LoVo (cell line): Measurements from ENCODE around the gene ALDH3B1.
"Not testable (repeated sequence)": the region's sequence is repeated elsewhere in the genome, so short reads cannot be mapped to it uniquely, and the experiment has no call there.

Experiments used
- DNase-seq: peaks from one replicate; pipeline ENCODE4 v3.0.0-alpha.2; 2016; ENCODE audit warnings: low spot score

ALDH3B1 gene

DNA sequence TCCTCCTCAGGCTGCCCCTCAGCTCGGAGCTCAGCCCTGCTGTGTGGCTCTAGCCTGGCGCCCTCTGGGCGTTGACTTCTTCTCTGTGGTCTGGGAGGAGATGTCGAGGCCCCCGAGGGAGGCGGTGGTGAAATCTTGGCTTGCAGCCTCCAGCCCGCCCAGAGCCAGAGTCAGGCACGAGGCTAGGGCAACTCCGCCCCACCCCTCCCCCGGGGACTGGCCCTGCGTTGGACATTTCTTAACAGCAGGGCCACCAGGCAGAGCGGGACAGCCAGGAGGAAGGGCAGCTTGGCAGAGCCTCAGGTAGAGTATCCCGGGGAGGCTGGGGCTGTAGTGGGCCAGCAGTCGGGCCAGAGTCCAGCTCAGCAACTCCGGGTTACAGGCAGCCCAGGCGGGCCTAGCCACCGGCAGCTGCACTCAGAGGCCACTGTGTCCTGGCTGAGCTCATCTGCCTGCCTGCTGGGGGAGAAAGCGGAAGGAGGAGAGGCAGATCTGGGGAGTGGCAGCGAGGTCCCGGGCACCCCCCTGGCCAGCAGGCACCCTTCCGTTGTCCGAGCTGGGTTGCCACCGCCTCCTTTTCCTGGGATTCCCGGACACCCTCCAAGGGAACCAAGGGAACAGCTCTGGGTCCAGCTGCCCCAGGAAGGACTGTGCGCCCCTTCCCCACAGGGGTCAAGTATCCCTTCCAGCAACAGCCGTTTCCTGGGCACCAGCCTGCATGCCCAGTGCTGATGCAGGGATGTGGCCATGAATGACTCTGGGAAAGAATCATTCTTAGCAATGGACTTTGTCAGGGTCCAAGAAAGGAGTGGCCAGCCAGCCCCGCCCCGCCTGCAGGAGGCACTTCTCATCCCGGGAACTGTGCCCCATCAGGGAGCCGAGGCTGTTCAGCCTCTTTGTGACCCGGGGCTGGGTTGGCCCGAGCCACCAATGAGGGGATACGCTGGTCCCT, at the start of gene ALDH3B1:
TSS of gene ALDH3B1 (plus strand) at position 238 of the 952 bp plus-strand sequence. CDS start 4,971 bp downstream, outside the sequence.
- peak; percentile 88 for DNase-seq

- not testable (repeated sequence) for DNase-seq
Observed at GRCh38 chr11:67963217-67963616, 46.9 kb upstream of the ALDH3B1 start.

DNA sequence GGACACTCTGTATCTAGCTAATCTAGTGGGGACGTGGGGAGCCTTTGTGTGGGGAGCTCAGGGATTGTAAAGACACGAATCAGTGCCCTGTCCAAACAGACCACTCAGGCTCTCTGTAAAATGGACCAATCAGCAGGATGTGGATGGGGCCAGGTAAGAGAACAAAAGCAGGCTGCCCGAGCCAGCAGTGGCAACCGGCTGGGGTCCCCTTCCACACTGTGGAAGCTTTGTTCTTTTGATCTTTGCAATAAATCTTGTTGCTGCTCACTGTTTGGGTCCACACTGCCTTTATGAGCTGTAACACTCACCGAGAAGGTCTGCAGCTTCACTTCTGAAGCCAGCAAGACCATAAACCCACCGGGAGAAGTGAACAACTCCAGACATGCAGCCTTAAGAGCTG, 46.2 kb upstream of the ALDH3B1 start:
- DNase-seq, result not testable (repeated sequence)

DNA sequence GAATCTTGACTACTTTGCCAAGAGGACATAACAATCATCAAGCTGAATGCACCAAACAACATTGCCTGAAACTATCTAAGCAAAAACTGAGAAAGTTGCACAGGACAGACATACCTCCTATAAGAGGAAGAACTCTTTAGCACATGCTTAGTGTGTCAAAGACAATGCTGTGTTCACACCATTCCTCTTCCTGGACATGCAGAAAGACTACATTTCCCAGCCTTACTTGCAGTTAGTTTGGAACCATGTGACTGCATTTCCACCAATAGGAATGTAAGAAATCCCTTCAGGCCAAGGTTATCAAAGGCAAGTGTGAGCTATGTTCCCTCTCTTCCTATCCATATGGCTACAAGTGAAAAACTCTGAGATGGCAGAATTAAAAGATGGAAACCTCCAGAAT, 45.4 kb upstream of the ALDH3B1 start:
- not testable (repeated sequence) for DNase-seq

- DNase-seq, result not testable (repeated sequence)
Observed at GRCh38 chr11:67965830-67966348, 44.2 kb upstream of the ALDH3B1 start.

DNA sequence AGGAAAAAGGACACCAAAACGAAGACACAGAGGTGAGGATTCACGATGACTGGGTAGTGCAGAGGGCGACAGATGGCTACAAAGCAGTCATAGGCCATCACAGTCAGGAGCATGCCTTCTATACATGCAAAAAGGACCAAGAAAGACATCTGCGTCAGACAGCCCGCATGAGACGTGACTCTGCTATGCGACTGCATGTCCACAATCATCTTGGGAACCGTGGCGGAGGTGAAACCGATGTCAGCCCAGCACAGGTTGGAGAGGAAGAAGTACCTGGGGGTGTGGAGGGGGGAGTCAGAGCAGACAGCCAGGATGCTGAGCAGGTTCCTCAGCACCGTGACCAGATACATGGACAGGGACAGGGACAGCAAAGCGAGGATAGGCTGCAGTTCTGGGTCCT, 35.4 kb upstream of the ALDH3B1 start:
- not testable (repeated sequence) for DNase-seq

DNA sequence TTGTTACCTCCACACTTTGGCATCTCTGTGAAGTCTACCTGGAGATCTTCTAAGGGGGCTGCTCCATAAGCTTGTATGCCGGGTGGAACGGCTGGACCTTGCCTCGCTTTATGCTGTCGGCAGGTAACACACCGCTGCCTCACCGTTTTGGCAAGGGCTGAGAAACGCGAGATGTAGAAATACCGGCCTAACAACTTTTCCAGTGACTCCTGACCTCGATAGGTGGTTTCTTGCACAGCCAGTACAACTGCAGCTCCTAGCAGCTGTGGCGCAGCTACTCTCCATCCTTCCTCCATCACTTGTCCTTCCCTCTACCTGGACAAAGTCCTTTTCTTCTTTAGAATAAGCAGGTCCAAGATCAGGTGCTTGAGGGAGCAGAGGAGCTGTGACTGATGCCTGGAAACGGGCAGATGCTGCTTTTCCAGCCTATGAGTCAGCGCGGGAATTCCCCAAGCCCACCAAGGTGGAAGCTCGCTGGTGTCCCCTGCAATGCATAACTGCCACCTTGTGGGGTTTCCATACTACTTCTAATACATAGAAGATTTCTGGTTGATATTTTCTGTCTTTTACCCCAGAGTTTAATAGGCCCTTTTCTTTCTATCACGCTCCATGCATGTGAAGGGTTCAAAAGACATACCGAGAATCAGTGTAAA, 31.2 kb upstream of the ALDH3B1 start:
- DNase-seq, result peak; percentile 50

GRCh38 chr11:67981226-67981625, 28.9 kb upstream of the ALDH3B1 start:
- not testable (repeated sequence) for DNase-seq

DNA sequence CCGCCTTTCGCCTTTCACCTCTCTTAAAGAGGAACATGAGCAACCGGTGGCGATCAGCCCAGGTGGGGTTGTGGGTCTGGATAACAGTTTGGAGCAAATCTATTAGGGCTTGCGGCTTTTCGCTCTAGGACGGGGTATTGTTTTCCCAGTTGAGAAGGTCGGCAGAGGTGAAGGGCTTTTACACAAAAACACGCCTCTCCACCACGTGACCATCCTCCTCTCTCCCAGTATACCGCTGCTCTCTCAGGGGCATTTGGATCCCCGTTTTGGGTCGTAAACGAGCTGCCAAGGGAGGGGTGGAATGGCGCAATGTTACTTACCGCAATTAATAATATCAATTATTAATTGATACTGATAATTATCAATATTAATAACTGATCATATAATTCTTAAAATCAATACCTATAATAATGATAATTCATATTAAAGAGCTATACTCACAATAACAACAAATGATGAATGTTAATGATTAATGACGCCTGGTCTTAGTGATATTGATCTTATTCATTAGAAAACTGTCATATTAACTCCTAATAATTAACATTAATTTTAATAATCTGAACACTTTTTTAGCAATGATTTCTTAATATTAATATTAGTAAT, 27.8 kb upstream of the ALDH3B1 start:
- not testable (repeated sequence) for DNase-seq

- no peak for DNase-seq
Observed at GRCh38 chr11:67983951-67984350, 26.2 kb upstream of the ALDH3B1 start.

- DNase-seq, result not testable (repeated sequence)
Observed at GRCh38 chr11:67985302-67985701, 24.8 kb upstream of the ALDH3B1 start.

DNA sequence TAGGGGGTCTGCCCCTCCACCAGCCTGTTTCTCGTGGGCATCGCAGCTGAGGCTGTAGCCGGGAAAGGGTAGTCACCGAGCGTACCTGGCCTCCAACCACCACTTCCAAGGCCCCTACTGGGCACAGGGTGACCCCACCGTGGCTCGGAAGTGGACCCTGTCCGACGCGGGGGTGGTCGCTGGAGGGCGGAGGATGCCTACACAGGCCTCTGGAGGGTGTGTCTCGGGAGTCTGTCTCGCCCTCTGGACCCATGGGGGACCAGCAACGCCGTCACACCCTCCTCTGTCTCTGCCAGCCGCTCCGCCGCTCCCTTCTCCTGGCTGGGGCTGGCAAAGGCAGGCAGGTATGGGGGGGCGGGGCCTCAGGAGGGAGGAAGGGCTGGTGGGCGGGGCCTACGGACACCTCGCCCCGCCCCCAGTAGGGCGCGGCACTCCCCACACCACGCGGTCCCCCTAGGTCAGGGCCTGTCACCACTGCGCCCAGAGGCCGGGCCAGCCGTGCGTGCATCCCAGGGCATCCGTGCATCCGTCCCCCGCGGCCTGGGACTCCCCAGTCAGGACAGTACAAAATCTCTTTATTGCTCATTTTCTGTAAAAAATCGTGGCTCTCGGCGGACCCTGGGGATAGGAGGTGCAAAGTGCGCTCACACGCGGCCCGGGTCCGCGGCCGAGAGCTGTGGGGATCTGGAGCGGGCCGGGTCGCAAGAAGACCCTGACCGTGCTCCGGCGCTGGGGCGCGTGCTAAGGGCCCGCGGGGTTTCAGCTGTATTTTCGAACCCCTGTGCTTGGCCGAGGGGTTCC, 19.4 kb upstream of the ALDH3B1 start:
- not testable (repeated sequence) for DNase-seq

- DNase-seq, result not testable (repeated sequence)
Observed at GRCh38 chr11:67991347-67992121, 18.6 kb upstream of the ALDH3B1 start.

DNA sequence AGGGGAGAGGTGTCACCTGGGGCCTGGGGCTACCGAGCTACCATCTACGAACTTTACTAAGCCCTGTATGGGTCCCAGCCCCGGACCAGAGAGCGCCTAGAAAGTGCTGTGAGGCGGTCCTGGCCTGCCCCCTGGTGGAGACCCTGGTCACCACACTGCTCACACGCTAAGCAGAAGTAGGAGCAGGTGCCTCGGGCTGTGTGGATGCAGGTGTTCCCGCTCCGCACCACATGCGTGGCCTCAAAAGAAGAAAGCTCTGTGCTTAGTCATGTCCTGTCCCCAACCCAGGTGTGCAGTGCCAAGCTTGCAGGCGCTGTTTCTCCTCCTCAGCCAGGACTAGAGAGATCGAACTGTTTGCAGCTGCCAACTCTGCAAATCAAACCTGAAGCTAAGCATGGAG, 16.3 kb upstream of the ALDH3B1 start:
- DNase-seq, result not testable (repeated sequence)

GRCh38 chr11:67994387-67994786, 15.7 kb upstream of the ALDH3B1 start:
- DNase-seq, result not testable (repeated sequence)

DNA sequence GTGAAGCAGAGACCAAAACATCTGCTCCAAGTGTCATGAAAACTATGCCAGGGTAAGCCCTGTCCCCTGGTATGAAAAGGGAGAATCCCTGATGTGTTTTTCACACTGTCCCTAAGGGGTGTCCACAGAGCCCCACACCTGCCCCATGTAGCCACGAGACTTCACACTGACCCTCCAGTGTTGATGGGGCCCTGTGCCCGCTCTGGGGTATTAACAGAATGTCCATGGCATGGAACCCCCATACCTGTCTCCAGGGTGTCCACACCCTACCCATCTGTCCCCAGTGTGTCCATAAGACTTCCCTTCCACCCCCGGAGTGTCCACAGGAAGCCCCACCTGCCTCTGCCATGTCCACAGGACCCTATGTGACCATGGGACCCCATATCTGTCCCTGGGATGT, 15.0 kb upstream of the ALDH3B1 start:
- not testable (repeated sequence) for DNase-seq

DNA sequence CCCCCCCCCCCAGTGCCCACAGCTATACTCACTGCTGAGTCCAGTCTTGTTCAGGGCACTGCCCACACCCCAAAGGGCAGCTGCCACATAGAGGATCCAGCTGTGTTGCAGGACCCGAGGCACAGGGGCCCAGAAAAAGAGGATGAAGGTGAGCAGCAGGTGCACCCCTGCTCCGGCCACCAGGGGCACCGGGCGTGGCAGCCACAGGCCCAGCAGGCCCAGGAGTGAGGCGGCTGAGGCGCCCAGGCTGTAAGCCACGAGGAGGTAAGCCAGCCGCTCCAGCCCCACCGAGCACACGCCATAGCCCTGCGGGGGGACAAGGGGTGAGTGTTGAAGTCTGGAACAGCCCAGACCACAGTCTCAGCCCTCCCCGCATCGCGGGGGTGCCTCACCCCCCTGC, 14.5 kb upstream of the ALDH3B1 start:
- not testable (repeated sequence) for DNase-seq

DNA sequence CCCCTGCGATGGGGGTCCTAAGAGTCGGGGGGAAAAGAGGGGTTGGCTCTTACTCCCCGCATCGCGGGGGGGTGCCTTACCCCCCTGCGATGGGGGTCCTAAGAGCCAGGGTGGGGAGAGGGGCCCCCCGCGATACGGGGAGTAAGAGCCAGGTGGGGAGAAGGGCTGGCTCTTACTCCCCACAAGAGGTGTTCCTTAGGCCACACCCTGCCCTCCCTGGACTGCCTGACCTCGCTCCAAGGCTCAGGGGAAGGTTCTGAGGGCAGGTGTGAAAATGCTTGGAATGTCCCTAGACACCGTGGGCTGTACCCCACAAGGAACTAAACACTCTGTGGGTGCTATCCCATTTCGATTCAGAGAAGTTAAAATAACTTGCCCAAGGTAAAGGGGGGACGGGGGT, 14.1 kb upstream of the ALDH3B1 start:
- DNase-seq, result no peak

- no peak for DNase-seq
Observed at GRCh38 chr11:67996622-67997474, 13.3 kb upstream of the ALDH3B1 start.

DNA sequence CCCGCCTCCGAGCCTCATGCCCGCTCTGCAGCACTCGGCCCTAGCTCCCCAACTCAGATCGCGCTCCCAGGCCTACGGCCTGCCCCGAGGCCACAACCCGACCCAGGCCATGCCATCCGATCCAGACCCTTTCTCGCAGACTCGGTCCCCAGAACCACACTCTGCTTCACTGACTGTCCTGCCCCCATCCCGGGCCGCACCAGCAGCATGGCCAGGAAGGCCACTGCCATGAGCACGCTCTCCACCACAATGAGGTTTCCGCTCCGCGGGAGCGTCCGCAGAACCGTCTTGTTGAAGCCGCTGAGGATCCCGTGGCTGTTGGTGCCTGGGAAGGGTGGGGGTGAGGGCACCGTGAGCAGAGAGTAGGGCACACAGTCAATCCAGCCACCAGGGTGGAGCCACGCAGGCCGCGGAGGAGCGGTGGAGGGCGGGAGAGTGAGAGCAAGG, 12.6 kb upstream of the ALDH3B1 start:
- no peak for DNase-seq
